NCI-H2171 treated with DMSO at 0.1 percent for 48 hours (cell line): Measurements from ENCODE around the gene STAT3.
"Not testable (repeated sequence)": the region's sequence is repeated elsewhere in the genome, so short reads cannot be mapped to it uniquely, and the experiment has no call there.

Experiments
- DNase-seq: peaks from one replicate; lab custom pipeline; 2025; lab: John Stamatoyannopoulos, UW

STAT3 gene

GRCh38 chr17:42346481-42346880 is 41.8 kb downstream of the STAT3 start:
- no peak for DNase-seq

- peak; percentile 11 for DNase-seq
These were observed 42.7 kb downstream of the STAT3 start for GRCh38 chr17:42345396-42346073.

- no peak for DNase-seq
These were observed 45.8 kb downstream of the STAT3 start for GRCh38 chr17:42342242-42343008.

- DNase-seq: no peak
These were observed 46.7 kb downstream of the STAT3 start for GRCh38 chr17:42341568-42341967.

GRCh38 chr17:42340691-42341127 is 47.5 kb downstream of the STAT3 start:
- no peak for DNase-seq

- no peak for DNase-seq
These were observed 49.0 kb downstream of the STAT3 start for GRCh38 chr17:42339221-42339620.

- DNase-seq: no peak
These were observed 49.7 kb downstream of the STAT3 start for GRCh38 chr17:42338427-42338985.

GRCh38 chr17:42337442-42337841 is 50.8 kb downstream of the STAT3 start:
- DNase-seq: peak; percentile 43

GRCh38 chr17:42334677-42335076 is 53.6 kb downstream of the STAT3 start:
- no peak for DNase-seq

- peak; percentile 79 for DNase-seq
These were observed 55.2 kb downstream of the STAT3 start for GRCh38 chr17:42333053-42333452.

GRCh38 chr17:42329025-42329976 is 58.9 kb downstream of the STAT3 start:
- peak; percentile 91 for DNase-seq

- no peak for DNase-seq
These were observed 63.2 kb downstream of the STAT3 start for GRCh38 chr17:42325026-42325425.

- DNase-seq: no peak
These were observed 64.9 kb downstream of the STAT3 start for GRCh38 chr17:42323268-42323773.

GRCh38 chr17:42322382-42323267 is 65.6 kb downstream of the STAT3 start:
- peak; percentile 93 for DNase-seq

- peak; percentile 99 for DNase-seq
These were observed 66.7 kb downstream of the STAT3 start for GRCh38 chr17:42321555-42321954.

- not testable (repeated sequence) for DNase-seq
These were observed 70.3 kb downstream of the STAT3 start for GRCh38 chr17:42317967-42318366.

GRCh38 chr17:42317266-42317845 is 70.9 kb downstream of the STAT3 start:
- DNase-seq: peak; percentile 65

GRCh38 chr17:42316755-42317154 is 71.5 kb downstream of the STAT3 start:
- no peak for DNase-seq

GRCh38 chr17:42315402-42316156 is 72.7 kb downstream of the STAT3 start:
- no peak for DNase-seq
